ENCODE results near the gene RASL10B. TPM values are rescaled to one million over a fixed set of nuclear protein-coding genes. Genes with fewer than 3 reads are reported as not detected.

RASL10B gene
- total RNA-seq, 1 experiment from 2014 or later = 0.16 TPM

GRCh38 chr17:35708951-35709350 lies 22.5 kb upstream of the RASL10B start:
- Histone ChIP-seq H3K4me1 (replicated peaks) (no peaks in the 10 kb centered on the region), H3K9me3 (replicated peaks) (no peaks in the 10 kb centered on the region), H3K27me3 (replicated peaks) (no peaks in the 10 kb centered on the region), H3K36me3 (peaks cover 72% of the 10 kb centered on the region), H3K4me3 (no peak overlapping the region), H3K27ac (no peak overlapping the region)
- DNase-seq (ENCODE audit: low read depth in 1 of 2, low spot score in 2 of 2) = no peak

- no peaks in the 10 kb centered on the region for H3K4me1 ChIP-seq (replicated peaks)
- H3K4me3 ChIP-seq = no peak overlapping the region
- H3K9me3 ChIP-seq (replicated peaks) = no peaks in the 10 kb centered on the region
- H3K27ac ChIP-seq = no peak overlapping the region
- peaks cover 77% of the 10 kb centered on the region for H3K36me3 ChIP-seq
- no peaks in the 10 kb centered on the region for H3K27me3 ChIP-seq (replicated peaks)
- DNase-seq (ENCODE audit: low read depth in 1 of 2, low spot score in 2 of 2) = no peak
Measured at GRCh38 chr17:35709874-35710273, 21.6 kb upstream of the RASL10B start.

GRCh38 chr17:35710950-35711349 lies 20.5 kb upstream of the RASL10B start:
- Histone ChIP-seq H3K4me3 (no peak overlapping the region), H3K9me3 (replicated peaks) (no peaks in the 10 kb centered on the region), H3K27ac (no peak overlapping the region), H3K36me3 (peaks cover 87% of the 10 kb centered on the region), H3K4me1 (replicated peaks) (no peaks in the 10 kb centered on the region), H3K27me3 (replicated peaks) (no peaks in the 10 kb centered on the region)
- no peak for DNase-seq (ENCODE audit: low read depth in 1 of 2, low spot score in 2 of 2)

GRCh38 chr17:35713069-35713728 lies 18.2 kb upstream of the RASL10B start:
- Histone ChIP-seq H3K9me3 (replicated peaks) (no peaks in the 10 kb centered on the region), H3K4me1 (replicated peaks) (no peaks in the 10 kb centered on the region), H3K27ac (no peak overlapping the region), H3K4me3 (no peak overlapping the region), H3K36me3 (peaks cover 96% of the 10 kb centered on the region), H3K27me3 (replicated peaks) (no peaks in the 10 kb centered on the region)
- DNase-seq (ENCODE audit: low read depth in 1 of 2, low spot score in 2 of 2) = no peak

GRCh38 chr17:35714988-35715387 lies 16.5 kb upstream of the RASL10B start:
- no peak overlapping the region for H3K4me3 ChIP-seq
- no peaks in the 10 kb centered on the region for H3K9me3 ChIP-seq (replicated peaks)
- H3K27me3 ChIP-seq (replicated peaks) = no peaks in the 10 kb centered on the region
- no peaks in the 10 kb centered on the region for H3K4me1 ChIP-seq (replicated peaks)
- no peak for DNase-seq (ENCODE audit: low read depth in 1 of 2, low spot score in 2 of 2)
- H3K27ac ChIP-seq = no peak overlapping the region
- H3K36me3 ChIP-seq = peaks cover 94% of the 10 kb centered on the region

GRCh38 chr17:35715416-35715815 lies 16.0 kb upstream of the RASL10B start:
- H3K27me3 ChIP-seq (replicated peaks) = no peaks in the 10 kb centered on the region
- no peak overlapping the region for H3K27ac ChIP-seq
- no peak overlapping the region for H3K4me3 ChIP-seq
- H3K9me3 ChIP-seq (replicated peaks) = no peaks in the 10 kb centered on the region
- no peak for DNase-seq (ENCODE audit: low read depth in 1 of 2, low spot score in 2 of 2)
- no peaks in the 10 kb centered on the region for H3K4me1 ChIP-seq (replicated peaks)
- H3K36me3 ChIP-seq = peaks cover 92% of the 10 kb centered on the region

GRCh38 chr17:35716173-35716572 lies 15.3 kb upstream of the RASL10B start:
- Histone ChIP-seq H3K4me1 (replicated peaks) (no peaks in the 10 kb centered on the region), H3K27me3 (replicated peaks) (no peaks in the 10 kb centered on the region), H3K4me3 (no peak overlapping the region), H3K36me3 (peaks cover 91% of the 10 kb centered on the region), H3K27ac (no peak overlapping the region), H3K9me3 (replicated peaks) (no peaks in the 10 kb centered on the region)
- DNase-seq (ENCODE audit: low read depth in 1 of 2, low spot score in 2 of 2) = no peak

- no peak overlapping the region for H3K4me3 ChIP-seq
- no peaks in the 10 kb centered on the region for H3K27me3 ChIP-seq (replicated peaks)
- H3K36me3 ChIP-seq = peaks cover 95% of the 10 kb centered on the region
- H3K9me3 ChIP-seq (replicated peaks) = no peaks in the 10 kb centered on the region
- no peak for DNase-seq (ENCODE audit: low read depth in 1 of 2, low spot score in 2 of 2)
- no peak overlapping the region for H3K27ac ChIP-seq
- no peaks in the 10 kb centered on the region for H3K4me1 ChIP-seq (replicated peaks)
Measured at GRCh38 chr17:35716897-35717465, 14.5 kb upstream of the RASL10B start.

- DNase-seq (ENCODE audit: low read depth in 1 of 2, low spot score in 2 of 2) = no peak
- H3K27me3 ChIP-seq (replicated peaks) = no peaks in the 10 kb centered on the region
- H3K9me3 ChIP-seq (replicated peaks) = no peaks in the 10 kb centered on the region
- H3K4me1 ChIP-seq (replicated peaks) = no peaks in the 10 kb centered on the region
- peaks cover 95% of the 10 kb centered on the region for H3K36me3 ChIP-seq
- H3K27ac ChIP-seq = no peak overlapping the region
- no peak overlapping the region for H3K4me3 ChIP-seq
Measured at GRCh38 chr17:35717475-35717874, 14.0 kb upstream of the RASL10B start.

- Histone ChIP-seq H3K4me1 (replicated peaks) (peaks cover 10% of the 10 kb centered on the region), H3K36me3 (peaks cover 86% of the 10 kb centered on the region), H3K27ac (no peak overlapping the region), H3K4me3 (no peak overlapping the region), H3K27me3 (replicated peaks) (no peaks in the 10 kb centered on the region), H3K9me3 (replicated peaks) (no peaks in the 10 kb centered on the region)
- DNase-seq (ENCODE audit: low read depth in 1 of 2, low spot score in 2 of 2) = no peak
Measured at GRCh38 chr17:35723735-35724134, 7.7 kb upstream of the RASL10B start.

GRCh38 chr17:35725058-35725457 lies 6.4 kb upstream of the RASL10B start:
- Histone ChIP-seq H3K4me3 (no peak overlapping the region), H3K4me1 (replicated peaks) (peaks cover 10% of the 10 kb centered on the region), H3K27me3 (replicated peaks) (no peaks in the 10 kb centered on the region), H3K36me3 (peaks cover 73% of the 10 kb centered on the region), H3K27ac (no peak overlapping the region), H3K9me3 (replicated peaks) (no peaks in the 10 kb centered on the region)
- no peak for DNase-seq (ENCODE audit: low read depth in 1 of 2, low spot score in 2 of 2)

- no peaks in the 10 kb centered on the region for H3K27me3 ChIP-seq (replicated peaks)
- no peak overlapping the region for H3K27ac ChIP-seq
- DNase-seq (ENCODE audit: low read depth in 1 of 2, low spot score in 2 of 2) = no peak
- H3K36me3 ChIP-seq = peaks cover 69% of the 10 kb centered on the region
- H3K4me1 ChIP-seq (replicated peaks) = peaks cover 10% of the 10 kb centered on the region
- no peaks in the 10 kb centered on the region for H3K9me3 ChIP-seq (replicated peaks)
- H3K4me3 ChIP-seq = no peak overlapping the region
Measured at GRCh38 chr17:35725802-35726126, 5.7 kb upstream of the RASL10B start.

GRCh38 chr17:35726127-35726952 lies 5.1 kb upstream of the RASL10B start:
- H3K4me1 ChIP-seq (replicated peaks) = peaks cover 15% of the 10 kb centered on the region
- no peak overlapping the region for H3K27ac ChIP-seq
- no peaks in the 10 kb centered on the region; the same call in 1 of the 2 replicates for H3K27me3 ChIP-seq (replicated peaks)
- H3K36me3 ChIP-seq = peaks cover 64% of the 10 kb centered on the region
- H3K9me3 ChIP-seq (replicated peaks) = no peaks in the 10 kb centered on the region
- H3K4me3 ChIP-seq = no peak overlapping the region
- DNase-seq (ENCODE audit: low read depth in 1 of 2, low spot score in 2 of 2) = peak; percentile 44 to 77

- H3K27me3 ChIP-seq (replicated peaks) = no peaks in the 10 kb centered on the region; the same call in 1 of the 2 replicates
- no peak overlapping the region for H3K27ac ChIP-seq
- no peaks in the 10 kb centered on the region for H3K9me3 ChIP-seq (replicated peaks)
- peaks cover 57% of the 10 kb centered on the region for H3K36me3 ChIP-seq
- no peak overlapping the region for H3K4me3 ChIP-seq
- DNase-seq (ENCODE audit: low read depth in 1 of 2, low spot score in 2 of 2) = no peak
- H3K4me1 ChIP-seq (replicated peaks) = peaks cover 17% of the 10 kb centered on the region
Measured at GRCh38 chr17:35726953-35727460, 4.4 kb upstream of the RASL10B start.
